Astrocyte (in vitro differentiated cells and primary cell): ENCODE results near the gene CCDC71L.

Experiments used
- EZH2 ChIP-seq: IDR thresholded peaks from 2 replicates; pipeline ENCODE4 v1.6.1; 2012; ENCODE audit warnings: mild to moderate bottlenecking, low read length, inconsistent platforms; ENCODE audit not compliant: insufficient read depth
- TF ChIP-seq, protein P1 (sequence below): IDR thresholded peaks from 2 replicates; pipeline ENCODE4 v1.5.1; 2011; ENCODE audit warnings: low read depth, mild to moderate bottlenecking, inconsistent platforms, low read length, moderate library complexity; ENCODE audit not compliant: insufficient read depth

DNA sequence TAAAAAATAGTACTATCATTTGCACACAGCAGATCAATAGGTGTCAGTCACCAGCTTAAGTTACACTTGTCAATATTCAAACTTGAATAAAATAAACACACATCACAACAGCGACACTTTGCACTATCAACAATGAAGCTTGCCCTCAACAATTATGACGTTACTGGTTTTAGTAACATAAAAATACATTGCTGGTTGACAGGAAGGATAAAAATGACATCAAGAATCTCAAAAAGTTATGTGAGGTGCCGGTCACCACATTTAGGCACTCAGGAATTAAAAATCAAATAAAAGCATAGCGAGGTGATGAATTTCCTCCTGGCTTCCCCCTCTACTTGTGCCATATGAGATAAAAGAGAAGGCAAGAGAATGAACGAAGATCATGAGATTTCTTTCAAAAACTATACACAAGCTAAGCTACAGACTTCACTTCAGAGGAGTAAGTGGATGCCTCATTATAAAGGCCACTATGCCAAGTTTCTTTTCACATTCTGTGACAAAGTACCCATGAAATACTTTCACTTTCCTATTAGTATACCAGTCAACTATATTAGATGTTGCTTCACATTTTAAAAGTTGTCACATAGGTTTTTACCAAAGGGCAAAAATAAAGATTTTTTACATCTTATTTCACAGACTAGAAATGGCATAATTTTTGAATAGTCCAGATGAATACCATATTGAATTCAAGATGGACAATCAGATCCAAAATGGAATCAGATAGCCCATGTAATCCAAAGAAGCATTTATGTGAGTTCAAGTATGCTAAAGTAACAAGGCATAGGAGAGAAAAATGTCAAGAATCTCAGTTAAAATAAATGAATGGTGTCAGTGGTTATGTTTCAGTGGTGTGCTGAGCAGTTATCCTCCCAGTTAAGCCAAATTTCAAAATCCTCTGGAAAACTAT, 3.6 kb downstream of the CCDC71L start:
- TF ChIP-seq, protein P1, sequence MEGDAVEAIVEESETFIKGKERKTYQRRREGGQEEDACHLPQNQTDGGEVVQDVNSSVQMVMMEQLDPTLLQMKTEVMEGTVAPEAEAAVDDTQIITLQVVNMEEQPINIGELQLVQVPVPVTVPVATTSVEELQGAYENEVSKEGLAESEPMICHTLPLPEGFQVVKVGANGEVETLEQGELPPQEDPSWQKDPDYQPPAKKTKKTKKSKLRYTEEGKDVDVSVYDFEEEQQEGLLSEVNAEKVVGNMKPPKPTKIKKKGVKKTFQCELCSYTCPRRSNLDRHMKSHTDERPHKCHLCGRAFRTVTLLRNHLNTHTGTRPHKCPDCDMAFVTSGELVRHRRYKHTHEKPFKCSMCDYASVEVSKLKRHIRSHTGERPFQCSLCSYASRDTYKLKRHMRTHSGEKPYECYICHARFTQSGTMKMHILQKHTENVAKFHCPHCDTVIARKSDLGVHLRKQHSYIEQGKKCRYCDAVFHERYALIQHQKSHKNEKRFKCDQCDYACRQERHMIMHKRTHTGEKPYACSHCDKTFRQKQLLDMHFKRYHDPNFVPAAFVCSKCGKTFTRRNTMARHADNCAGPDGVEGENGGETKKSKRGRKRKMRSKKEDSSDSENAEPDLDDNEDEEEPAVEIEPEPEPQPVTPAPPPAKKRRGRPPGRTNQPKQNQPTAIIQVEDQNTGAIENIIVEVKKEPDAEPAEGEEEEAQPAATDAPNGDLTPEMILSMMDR: no peak
- TF ChIP-seq EZH2: no peak
